H1 (cell line): Measurements from ENCODE around the gene TUG1. TPM values are rescaled to one million over a fixed set of nuclear protein-coding genes. Genes with fewer than 3 reads are reported as not detected.

ENCODE experiments used
- CTCF ChIA-PET: fragments of 300-600 bp; sonication (Branson Sonifier 250); formaldehyde crosslinking; loops from one replicate; lab custom pipeline; 2021; ENCODE audit not compliant: partially characterized antibody; lab: Charles Lee
- POLR2A ChIA-PET: fragments of 300-600 bp; sonication (Branson Sonifier 250); formaldehyde crosslinking; loops from one replicate; lab custom pipeline; 2021; ENCODE audit warnings: inconsistent platforms; ENCODE audit not compliant: partially characterized antibody; lab: Charles Lee
- DNase-seq, 2 experiments: peaks; one replicate each; pipeline versions ENCODE4 v3.0.0 to v3.0.0-alpha.2; 2010 to 2022; ENCODE audit warnings: low spot score in 2 of 2, low read depth in 1 of 2, mixed read lengths in 1 of 2
- FAIRE-seq: peaks from 2 replicates; lab custom pipeline; 2011; peaks lifted over from hg19 to GRCh38; lab: Jason Lieb, UNC
- H2AFZ ChIP-seq: 2 replicates; pipeline ENCODE4 v1.8.1; 2012; ENCODE audit warnings: low read length, inconsistent platforms
- H2AK5ac ChIP-seq: 2 replicates; pipeline ENCODE4 v1.6.1; 2013; ENCODE audit warnings: low read depth, low read length
- H2BK120ac ChIP-seq: replicated peaks from 2 replicates; pipeline ENCODE3; 2013; ENCODE audit warnings: low read depth, low read length, inconsistent platforms
- H2BK12ac ChIP-seq: 2 replicates; pipeline ENCODE4 v1.6.1; 2013; ENCODE audit warnings: low read depth, low read length
- H2BK15ac ChIP-seq: 2 replicates; pipeline ENCODE4 v1.6.1; 2013; ENCODE audit warnings: low read length
- H2BK20ac ChIP-seq: 2 replicates; pipeline ENCODE4 v1.6.1; 2013; ENCODE audit warnings: low read length
- H2BK5ac ChIP-seq: 2 replicates; pipeline ENCODE4 v1.6.1; 2013; ENCODE audit warnings: low read depth, low read length
- H3K14ac ChIP-seq: 2 replicates; pipeline ENCODE4 v1.6.1; 2013; ENCODE audit warnings: inconsistent platforms; ENCODE audit not compliant: insufficient read length
- H3K18ac ChIP-seq: 2 replicates; pipeline ENCODE4 v1.6.1; 2013; ENCODE audit warnings: low read length; ENCODE audit errors: extremely low read depth
- H3K23ac ChIP-seq: 2 replicates; pipeline ENCODE4 v1.6.1; 2013; ENCODE audit warnings: inconsistent platforms; ENCODE audit not compliant: insufficient read length
- H3K23me2 ChIP-seq: 2 replicates; pipeline ENCODE4 v1.6.1; 2013; ENCODE audit warnings: low read depth, low read length
- H3K27ac ChIP-seq: 2 replicates; pipeline ENCODE4 v1.6.1; 2011; ENCODE audit warnings: low read depth, low read length, inconsistent platforms
- H3K27me3 ChIP-seq, 4 experiments: replicated peaks in 1 of 4; 1 replicate in 1 of 4; 2 replicates in 3 of 4; pipeline versions ENCODE4 v1.6.1 to v1.8.1; 2011 to 2013; ENCODE audit warnings: low read length in 3 of 4, mild to moderate bottlenecking in 3 of 4, inconsistent platforms in 2 of 4, mixed read lengths in 2 of 4, moderate library complexity in 1 of 4; ENCODE audit not compliant: control insufficient read depth in 3 of 4, insufficient read depth in 3 of 4; ENCODE audit errors: extremely low read depth in 1 of 4
- H3K36me3 ChIP-seq, 4 experiments: 2 replicates each; pipeline versions ENCODE4 v1.6.1 to v1.8.1; 2011 to 2013; ENCODE audit warnings: mild to moderate bottlenecking in 4 of 4, low read length in 3 of 4, moderate library complexity in 2 of 4, control low read depth in 1 of 4, inconsistent platforms in 1 of 4; ENCODE audit not compliant: insufficient read depth in 4 of 4, control insufficient read depth in 2 of 4
- H3K4ac ChIP-seq: replicated peaks from 2 replicates; pipeline ENCODE3; 2013; ENCODE audit warnings: low read length, low read depth, mixed read lengths, inconsistent platforms; ENCODE audit not compliant: insufficient read length
- H3K4me1 ChIP-seq, 4 experiments: replicated peaks in 1 of 4; 1 replicate in 1 of 4; 2 replicates in 3 of 4; pipeline versions ENCODE4 v1.6.1 to v1.8.1; 2011 to 2013; ENCODE audit warnings: low read length in 3 of 4, inconsistent platforms in 2 of 4, mixed read lengths in 1 of 4; ENCODE audit not compliant: insufficient read depth in 4 of 4, control insufficient read depth in 3 of 4
- H3K4me2 ChIP-seq, 2 experiments: 2 replicates each; pipeline versions ENCODE4 v1.6.1 to v1.8.1; 2011 to 2013; ENCODE audit warnings: low read depth in 2 of 2, low read length in 2 of 2, control low read depth in 1 of 2, inconsistent platforms in 1 of 2, mild to moderate bottlenecking in 1 of 2; ENCODE audit not compliant: insufficient read depth in 1 of 2
- H3K4me3 ChIP-seq, 4 experiments: fragments of 200-600, 300-600 bp in 1 of 4; sonication (generic), shearing (Covaris generic), sonication (Bioruptor Twin) in 1 of 4; 2 replicates each; pipeline versions ENCODE4 v1.5.1 to v1.8.1; 2011 to 2016; ENCODE audit warnings: low read length in 4 of 4, low read depth in 3 of 4, control low read depth in 2 of 4, inconsistent platforms in 2 of 4, mild to moderate bottlenecking in 2 of 4, mixed read lengths in 1 of 4, moderate library complexity in 1 of 4; ENCODE audit not compliant: insufficient read depth in 2 of 4; ENCODE audit errors: extremely low read depth in 1 of 4
- H3K56ac ChIP-seq: replicated peaks from 2 replicates; pipeline ENCODE3; 2013; ENCODE audit warnings: low read depth, mild to moderate bottlenecking, mixed read lengths, low read length, inconsistent platforms; ENCODE audit not compliant: insufficient read length
- H3K79me1 ChIP-seq: 2 replicates; pipeline ENCODE4 v1.6.1; 2013; ENCODE audit warnings: low read depth, low read length, control low read depth
- H3K79me2 ChIP-seq, 2 experiments: 2 replicates each; pipeline versions ENCODE4 v1.6.1 to v1.8.1; 2012 to 2013; ENCODE audit warnings: low read length in 2 of 2, mild to moderate bottlenecking in 2 of 2, inconsistent platforms in 1 of 2; ENCODE audit not compliant: insufficient read depth in 2 of 2, control insufficient read depth in 1 of 2
- H3K9ac ChIP-seq, 4 experiments: replicated peaks in 1 of 4; 1 replicate in 1 of 4; 2 replicates in 3 of 4; pipeline versions ENCODE4 v1.6.1 to v1.8.1; 2011 to 2013; ENCODE audit warnings: low read depth in 3 of 4, low read length in 3 of 4, control low read depth in 2 of 4, mild to moderate bottlenecking in 2 of 4, moderate library complexity in 2 of 4, inconsistent platforms in 1 of 4; ENCODE audit errors: extremely low read depth in 1 of 4
- H3K9me3 ChIP-seq, 2 experiments: 2 replicates each; pipeline versions ENCODE4 v1.6.1 to v1.8.1; 2012 to 2013; ENCODE audit warnings: mild to moderate bottlenecking in 2 of 2, moderate library complexity in 2 of 2, control low read depth in 1 of 2, inconsistent platforms in 1 of 2, low read depth in 1 of 2, low read length in 1 of 2, mixed read lengths in 1 of 2; ENCODE audit not compliant: insufficient read depth in 2 of 2
- H4K20me1 ChIP-seq, 2 experiments: replicated peaks in 1 of 2; 2 replicates each; pipeline versions ENCODE3 to v1.8.1; 2011 to 2013; ENCODE audit warnings: inconsistent platforms in 2 of 2, low read length in 2 of 2, mild to moderate bottlenecking in 1 of 2; ENCODE audit not compliant: insufficient read depth in 2 of 2, control insufficient read depth in 1 of 2
- H4K5ac ChIP-seq: 2 replicates; pipeline ENCODE4 v1.6.1; 2013; ENCODE audit warnings: low read length, low read depth, mixed read lengths, inconsistent platforms; ENCODE audit not compliant: insufficient read length
- H4K8ac ChIP-seq: 2 replicates; pipeline ENCODE4 v1.8.0; 2013; ENCODE audit warnings: mild to moderate bottlenecking, moderate library complexity, low read length, inconsistent platforms; ENCODE audit not compliant: insufficient read depth; ENCODE audit errors: extremely low read depth
- H4K91ac ChIP-seq: replicated peaks from 2 replicates; pipeline ENCODE3; 2013; ENCODE audit warnings: low read length, mixed read lengths, inconsistent platforms; ENCODE audit not compliant: insufficient read length
- ATF2 ChIP-seq: IDR thresholded peaks from 2 replicates; pipeline ENCODE4 v1.6.1; 2012; ENCODE audit warnings: low read length, inconsistent platforms
- ATF3 ChIP-seq: IDR thresholded peaks from 2 replicates; pipeline ENCODE4 v1.6.1; 2011; ENCODE audit warnings: low read depth, mild to moderate bottlenecking, low read length; ENCODE audit not compliant: insufficient read depth
- CBX8 ChIP-seq: fragments of 300-800, 300-1000 bp; sonication (generic); IDR thresholded peaks from 2 replicates; pipeline ENCODE4 v1.7.1; 2016; ENCODE audit warnings: low read depth, low read length, borderline replicate concordance
- CTBP2 ChIP-seq: IDR thresholded peaks from 2 replicates; pipeline ENCODE4 v1.7.0; 2011; ENCODE audit warnings: borderline replicate concordance, mild to moderate bottlenecking, moderate library complexity, mixed read lengths, low read length; ENCODE audit not compliant: insufficient read depth, insufficient read length
- KDM4A ChIP-seq: IDR thresholded peaks from one replicate; pipeline ENCODE4 v1.7.1; 2012; ENCODE audit warnings: low read depth, mild to moderate bottlenecking, moderate library complexity, low read length, inconsistent platforms; ENCODE audit not compliant: severe bottlenecking
- RAD21 ChIP-seq, 2 experiments: IDR thresholded peaks in 1 of 2; conservative IDR thresholded peaks in 1 of 2; 2 replicates each; pipeline ENCODE4 v1.6.1; 2011; ENCODE audit warnings: low read depth in 2 of 2, low read length in 2 of 2, improper control_type of control experiment in 1 of 2, inconsistent platforms in 1 of 2, mild to moderate bottlenecking in 1 of 2, moderate library complexity in 1 of 2
- RNF2 ChIP-seq: fragments of 200-900, 300-1000 bp; sonication (generic); IDR thresholded peaks from 2 replicates; pipeline ENCODE4 v1.7.1; 2016; ENCODE audit warnings: borderline replicate concordance, low read depth, mild to moderate bottlenecking, antibody characterized with exemption, low read length; ENCODE audit not compliant: poor library complexity, severe bottlenecking; ENCODE audit errors: missing control alignments
- SIN3A ChIP-seq, 2 experiments: IDR thresholded peaks in 1 of 2; conservative IDR thresholded peaks in 1 of 2; 2 replicates each; pipeline ENCODE4 v1.6.1; 2011 to 2012; ENCODE audit warnings: low read length in 2 of 2, improper control_type of control experiment in 1 of 2, low read depth in 1 of 2, mild to moderate bottlenecking in 1 of 2
- SP2 ChIP-seq: IDR thresholded peaks from 2 replicates; pipeline ENCODE4 v1.6.1; 2012; ENCODE audit warnings: mild to moderate bottlenecking, low read length, inconsistent platforms
- TBP ChIP-seq: IDR thresholded peaks from 2 replicates; pipeline ENCODE4 v1.6.1; 2011; ENCODE audit warnings: low read depth, low read length, improper control_type of control experiment
- WGBS, 2 experiments: shearing (Covaris generic) in 1 of 2; methylation state at CpG; one replicate each; pipeline versions ENCODE4 v1.1.6 to v1.1.7; 2013 to 2015; ENCODE audit warnings: low lambda C conversion rate in 2 of 2, mixed read lengths in 2 of 2, inconsistent platforms in 1 of 2, low coverage in 1 of 2, missing lambda C conversion rate in 1 of 2; ENCODE audit not compliant: insufficient replicate concordance in 2 of 2, insufficient coverage in 1 of 2, insufficient read length in 1 of 2; ENCODE audit errors: extremely low coverage in 1 of 2, missing lambda C conversion rate in 1 of 2; 5-methylcytosine and 5-hydroxymethylcytosine counted together
- polyA plus RNA-seq, 7 experiments: library from polyadenylated mRNA; depleted of rRNA in 3 of 7; stranded (reverse) in 5 of 7; unstranded in 2 of 7; fragments of >200 nt in 5 of 7; fragments of 200-250 nt in 2 of 7; gene quantifications; 1 replicate in 5 of 7; 2 replicates in 1 of 7; 4 replicates in 1 of 7; pipeline versions ENCODE4 v1.2.1 to v1.2.3, GENCODE V29; 2011 to 2013; ENCODE audit warnings: missing spikeins in 2 of 7, mixed read lengths in 2 of 7
- total RNA-seq: library from RNA; stranded (reverse); fragmentation: NEBNext Ultra II Directional; extraction: Animal tissue kit (Norgen Biotek cat#: 25700); gene quantifications from 2 replicates; pipeline ENCODE4 v1.2.1, GENCODE V29; 2021

Gene TUG1
- total and polyA plus RNA-seq, 2 of the 8 experiments (the other 6 are each of a cell fraction or from before 2014, with no cell fraction given), result 119 to 129 TPM

GRCh38 chr22:30933457-30933856, 35.6 kb upstream of the TUG1 start:
- no peak overlapping the region; the same call in 1 of the 2 replicates for H4K8ac ChIP-seq
- no peaks in the 10 kb centered on the region for H3K9me3 ChIP-seq
- no peak overlapping the region for H4K91ac ChIP-seq
- 92% methylated on average over 7 of the region's 7 CpGs; no CpG with 5 or more reads in 1 of the 2 experiments for WGBS, 2 experiments
- no peak overlapping the region for H4K5ac ChIP-seq
- H3K79me1 ChIP-seq, result peaks cover 4% of the 10 kb centered on the region; the same call in 1 of the 2 replicates
- no peak overlapping the region for H3K56ac ChIP-seq
- peaks cover 66 to 97% (median 90%) of the 10 kb centered on the region in 4 experiments for H3K36me3 ChIP-seq
- no peaks in the 10 kb centered on the region for H3K79me2 ChIP-seq
- H2BK15ac ChIP-seq, result no peak overlapping the region
- no peak overlapping the region for H2AFZ ChIP-seq
- no peaks in the 10 kb centered on the region for H3K4me1 ChIP-seq
- H3K9ac ChIP-seq, result no peak overlapping the region
- no peak overlapping the region for H3K4ac ChIP-seq
- H2BK12ac ChIP-seq, result no peak overlapping the region
- FAIRE-seq (no peak), DNase-seq (no peak)
- no peak overlapping the region for H3K14ac ChIP-seq
- no peak overlapping the region for H3K27ac ChIP-seq
- no peak overlapping the region for H3K18ac ChIP-seq
- no peak overlapping the region for H2BK20ac ChIP-seq
- no peak overlapping the region for H3K23ac ChIP-seq
- H2AK5ac ChIP-seq, result no peak overlapping the region
- H2BK5ac ChIP-seq, result no peak overlapping the region
- H3K23me2 ChIP-seq, result no peaks in the 10 kb centered on the region
- no peaks in the 10 kb centered on the region for H3K27me3 ChIP-seq
- no peak overlapping the region for H3K4me3 ChIP-seq
- peaks cover 4 to 25% of the 10 kb centered on the region in 2 experiments for H4K20me1 ChIP-seq
- ChIA-PET POLR2A (interaction anchor here (0.6 to 1.4 kb wide), 3 partner anchors 10 to 18 kb away, joined by 3 to 6 read pairs (median 3); no protein-coding TSS in a partner anchor), CTCF (interaction anchor here (1.3 to 1.4 kb wide), 2 partner anchors 12 to 18 kb away, joined by 3 to 4 read pairs; no protein-coding TSS in a partner anchor)
- H2BK120ac ChIP-seq, result no peak overlapping the region
- no peak overlapping the region for H3K4me2 ChIP-seq
- TF ChIP-seq ATF3 (no peak), TBP (no peak), CBX8 (no peak), ATF2 (no peak), CTBP2 (no peak), KDM4A (no peak), SP2 (no peak), SIN3A (conservative IDR thresholded peaks at IDR 0.05 in 1 of 2, IDR thresholded peaks at IDR 0.05 in 1 of 2; ENCODE audit: low read depth in 1 of 2, low read length in 2 of 2) (no peak), RAD21 (IDR thresholded peaks at IDR 0.05 in 1 of 2, conservative IDR thresholded peaks at IDR 0.05 in 1 of 2; ENCODE audit: low read depth in 2 of 2, low read length in 2 of 2) (no peak), RNF2 (no peak)
